GM12891 (cell line): ENCODE results near the gene TTC39C.

Experiments used
- POLR2A ChIP-seq: IDR thresholded peaks from 2 replicates; pipeline ENCODE4 v1.6.1; 2011; ENCODE audit warnings: low read depth, low read length, control low read depth
- POLR2AphosphoS5 ChIP-seq: IDR thresholded peaks from 2 replicates; pipeline ENCODE4 v1.6.1; 2011; ENCODE audit warnings: low read depth, low read length, control low read depth
- TAF1 ChIP-seq: IDR thresholded peaks from 2 replicates; pipeline ENCODE4 v1.6.1; 2011; ENCODE audit warnings: low read depth, low read length, control low read depth

GRCh38 chr18:23972453-23972852, 42.1 kb upstream of the TTC39C start:
- no peak for TF ChIP-seq POLR2AphosphoS5
- TF ChIP-seq POLR2A, result no peak
- no peak for TF ChIP-seq TAF1
